Gastrocnemius medialis (tissue), 4 donors: ENCODE measurements around the gene PLEKHA3. TPM values are rescaled to one million over a fixed set of nuclear protein-coding genes. Genes with fewer than 3 reads are reported as not detected.
A peak's percentile ranks its signal among the peaks of the same experiment; 100 is the strongest.

ENCODE experiments used
- ATAC-seq, 2 donors: fragments of 150-250 bp; one replicate each; pipeline ENCODE4 v1.9.1; 2016
- DNase-seq, 2 donors: peaks; one replicate each; pipeline ENCODE4 v3.0.0-alpha.2; 2019
- H3K27ac ChIP-seq, 4 donors: fragments of 200-600 bp; sonication (generic); 1 replicate in 1 of 4; 2 replicates in 3 of 4; pipeline ENCODE4 v1.5.1; 2016 to 2018; ENCODE audit warnings: mild to moderate bottlenecking in 2 of 4, moderate library complexity in 1 of 4
- H3K27me3 ChIP-seq, 3 donors: fragments of 200-600 bp; sonication (generic) in 2 of 3; 1 replicate in 1 of 3; 2 replicates in 2 of 3; pipeline versions ENCODE4 v1.5.1 to v1.6.0; 2016 to 2019; ENCODE audit warnings: mild to moderate bottlenecking in 1 of 3, moderate library complexity in 1 of 3
- H3K36me3 ChIP-seq, 2 donors: fragments of 200-600 bp; sonication (generic) in 1 of 2; one replicate each; pipeline ENCODE4 v1.5.1; 2017 to 2018
- H3K4me1 ChIP-seq, 2 donors: fragments of 200-600 bp; sonication (generic) in 1 of 2; one replicate each; pipeline ENCODE4 v1.5.1; 2016 to 2017; ENCODE audit warnings: mild to moderate bottlenecking in 2 of 2
- H3K4me3 ChIP-seq, 4 donors: fragments of 200-600 bp; sonication (generic) in 3 of 4; 1 replicate in 1 of 4; 2 replicates in 3 of 4; pipeline ENCODE4 v1.5.1; 2016 to 2019; ENCODE audit warnings: mild to moderate bottlenecking in 2 of 4
- H3K9me3 ChIP-seq, 3 donors: fragments of 200-600 bp; sonication (generic) in 2 of 3; 1 replicate in 1 of 3; 2 replicates in 2 of 3; pipeline ENCODE4 v1.5.1; 2016 to 2019
- POLR2A ChIP-seq, 2 donors: fragments of 450-650 bp; IDR thresholded peaks; one replicate each; pipeline ENCODE4 v1.6.1; 2017; ENCODE audit warnings: antibody characterized with exemption in 2 of 2, mild to moderate bottlenecking in 2 of 2, moderate library complexity in 2 of 2
- in situ Hi-C, 4 donors: fragments of 200-750 bp; cut with MboI; loops; one replicate each; pipeline versions ENCODE4 v1.15.0 to v1.8.0; 2017; ENCODE audit warnings: low sequenced_read_pairs in 4 of 4
- intact Hi-C: fragments of 100-400 bp; cut with DNase I; formaldehyde crosslinking; loops from one replicate; pipeline ENCODE4 v1.15.1; 2023; ENCODE audit warnings: low total_unique reads
- total RNA-seq, 4 donors: library from RNA; depleted of rRNA; stranded (reverse); fragments of >200 nt; gene quantifications; one replicate each; pipeline versions ENCODE4 v1.1.0 to v1.2.3, GENCODE V29; 2016
- TF ChIP-seq, protein P1 (sequence below), 5 experiments: fragments of 450-650 bp in 3 of 5; fragments of 200-600 bp in 2 of 5; sonication (generic) in 2 of 5; IDR thresholded peaks in 4 of 5; conservative IDR thresholded peaks in 1 of 5; 1 replicate in 4 of 5; 2 replicates in 1 of 5; pipeline ENCODE4 v1.5.1; 2016 to 2019; ENCODE audit warnings: antibody characterized with exemption in 5 of 5, mild to moderate bottlenecking in 3 of 5, moderate library complexity in 3 of 5

PLEKHA3 gene
- total RNA-seq, 4 donors from 2014 or later = 7.1 to 20.5 (median 11.6) TPM

DNA sequence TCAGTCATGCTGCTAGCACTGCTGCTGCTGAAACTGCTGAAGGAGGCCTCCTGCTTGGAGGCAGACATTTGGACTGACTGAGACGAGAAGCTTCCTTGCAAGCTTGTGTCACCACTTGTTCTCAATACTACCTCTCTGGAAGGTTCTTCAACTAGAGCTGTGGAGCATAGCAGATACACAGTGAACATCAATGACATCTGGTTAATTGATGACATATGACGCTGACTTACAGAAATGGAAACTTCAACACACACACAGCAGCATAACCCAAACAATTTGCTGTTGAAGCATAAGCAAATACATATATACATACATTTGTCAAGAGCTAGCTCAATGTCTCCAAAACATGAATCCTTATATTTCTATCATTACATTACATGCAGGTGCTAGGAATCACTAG, 47.3 kb downstream of the PLEKHA3 start:
- H3K4me3 ChIP-seq = no peak overlapping the region
- ATAC-seq (no peak), DNase-seq (no peak)
- TF ChIP-seq, protein P1, sequence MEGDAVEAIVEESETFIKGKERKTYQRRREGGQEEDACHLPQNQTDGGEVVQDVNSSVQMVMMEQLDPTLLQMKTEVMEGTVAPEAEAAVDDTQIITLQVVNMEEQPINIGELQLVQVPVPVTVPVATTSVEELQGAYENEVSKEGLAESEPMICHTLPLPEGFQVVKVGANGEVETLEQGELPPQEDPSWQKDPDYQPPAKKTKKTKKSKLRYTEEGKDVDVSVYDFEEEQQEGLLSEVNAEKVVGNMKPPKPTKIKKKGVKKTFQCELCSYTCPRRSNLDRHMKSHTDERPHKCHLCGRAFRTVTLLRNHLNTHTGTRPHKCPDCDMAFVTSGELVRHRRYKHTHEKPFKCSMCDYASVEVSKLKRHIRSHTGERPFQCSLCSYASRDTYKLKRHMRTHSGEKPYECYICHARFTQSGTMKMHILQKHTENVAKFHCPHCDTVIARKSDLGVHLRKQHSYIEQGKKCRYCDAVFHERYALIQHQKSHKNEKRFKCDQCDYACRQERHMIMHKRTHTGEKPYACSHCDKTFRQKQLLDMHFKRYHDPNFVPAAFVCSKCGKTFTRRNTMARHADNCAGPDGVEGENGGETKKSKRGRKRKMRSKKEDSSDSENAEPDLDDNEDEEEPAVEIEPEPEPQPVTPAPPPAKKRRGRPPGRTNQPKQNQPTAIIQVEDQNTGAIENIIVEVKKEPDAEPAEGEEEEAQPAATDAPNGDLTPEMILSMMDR (IDR thresholded peaks at IDR 0.05 in 4 of 5, conservative IDR thresholded peaks at IDR 0.05 in 1 of 5) = no peak
- TF ChIP-seq POLR2A (IDR thresholded peaks at IDR 0.05) = no peak
- H3K9me3 ChIP-seq = no peaks in the 10 kb centered on the region
- peaks cover 17 to 70% of the 10 kb centered on the region in 2 donors for H3K36me3 ChIP-seq
- intact Hi-C loops (no loop called here), in situ Hi-C loops (no loop called here)
- H3K4me1 ChIP-seq = peaks cover 3 to 5% of the 10 kb centered on the region in 2 donors
- H3K27ac ChIP-seq = peak overlapping the region; percentile 0 to 38 (median 17)
- H3K27me3 ChIP-seq = no peaks in the 10 kb centered on the region

GRCh38 chr2:178528647-178529046, 48.4 kb downstream of the PLEKHA3 start:
- ATAC-seq (no peak), DNase-seq (no peak)
- intact Hi-C loops (no loop called here), in situ Hi-C loops (no loop called here)
- Histone ChIP-seq H3K27me3 (no peaks in the 10 kb centered on the region), H3K4me3 (no peak overlapping the region), H3K9me3 (no peaks in the 10 kb centered on the region), H3K4me1 (peaks cover 3 to 5% of the 10 kb centered on the region in 2 donors), H3K36me3 (peaks cover 17 to 80% of the 10 kb centered on the region in 2 donors), H3K27ac (peak overlapping the region; percentile 1 to 49 (median 30))
- TF ChIP-seq, protein P1 (IDR thresholded peaks at IDR 0.05 in 4 of 5, conservative IDR thresholded peaks at IDR 0.05 in 1 of 5) = no peak
- TF ChIP-seq POLR2A (IDR thresholded peaks at IDR 0.05) = no peak

- Histone ChIP-seq H3K4me1 (peaks cover 0 to 5% of the 10 kb centered on the region in 2 donors), H3K27ac (peak overlapping the region in 3 of 4 donors; percentile 38 to 57 (median 54)), H3K4me3 (no peak overlapping the region), H3K27me3 (no peaks in the 10 kb centered on the region), H3K9me3 (no peaks in the 10 kb centered on the region), H3K36me3 (peaks cover 17 to 86% of the 10 kb centered on the region in 2 donors)
- ATAC-seq (no peak), DNase-seq (no peak)
- in situ Hi-C loops (no loop called here), intact Hi-C loops (no loop called here)
- no peak for TF ChIP-seq POLR2A (IDR thresholded peaks at IDR 0.05)
- TF ChIP-seq, protein P1 (IDR thresholded peaks at IDR 0.05 in 4 of 5, conservative IDR thresholded peaks at IDR 0.05 in 1 of 5) = no peak
These were observed 48.9 kb downstream of the PLEKHA3 start for GRCh38 chr2:178529194-178529593.

- H3K27ac ChIP-seq = peak overlapping the region; percentile 13 to 62 (median 56)
- in situ Hi-C loops (no loop called here), intact Hi-C loops (no loop called here)
- ATAC-seq (no peak), DNase-seq (no peak)
- no peaks in the 10 kb centered on the region for H3K27me3 ChIP-seq
- H3K4me1 ChIP-seq = peaks cover 0 to 11% of the 10 kb centered on the region in 2 donors
- no peak overlapping the region for H3K4me3 ChIP-seq
- no peaks in the 10 kb centered on the region for H3K9me3 ChIP-seq
- H3K36me3 ChIP-seq = peaks cover 17 to 95% of the 10 kb centered on the region in 2 donors
- TF ChIP-seq, protein P1 (IDR thresholded peaks at IDR 0.05 in 4 of 5, conservative IDR thresholded peaks at IDR 0.05 in 1 of 5) = no peak
- no peak for TF ChIP-seq POLR2A (IDR thresholded peaks at IDR 0.05)
These were observed 49.9 kb downstream of the PLEKHA3 start for GRCh38 chr2:178530131-178530530.

DNA sequence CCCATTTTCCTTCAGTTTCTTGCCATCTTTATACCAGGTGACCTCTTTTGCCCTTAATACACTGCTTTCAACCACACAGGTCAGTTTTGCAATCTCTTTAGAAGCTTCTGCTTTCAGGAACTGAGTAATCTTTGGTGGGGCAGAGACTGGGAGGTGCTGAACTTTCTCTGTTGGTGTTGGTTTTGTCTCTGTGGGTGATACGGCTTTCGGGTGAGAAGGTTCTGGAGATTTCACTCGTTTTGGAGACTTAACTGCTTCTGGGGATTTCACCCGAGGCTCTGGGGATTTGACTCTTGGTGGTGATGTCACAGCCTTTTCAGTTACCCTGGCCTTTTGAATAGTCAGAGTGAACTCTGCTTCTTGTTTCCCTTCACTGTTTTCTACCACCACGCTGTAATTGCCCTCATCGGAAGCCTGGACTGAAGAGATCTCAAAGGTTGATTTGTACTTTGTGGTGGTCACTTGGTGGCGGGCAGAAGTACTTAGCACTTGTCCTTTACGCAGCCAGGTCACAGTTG, 50.4 kb downstream of the PLEKHA3 start:
- DNase-seq (no peak), ATAC-seq (no peak)
- in situ Hi-C loops = no loop called here
- no peaks in the 10 kb centered on the region for H3K9me3 ChIP-seq
- H3K27ac ChIP-seq = peak overlapping the region; percentile 13 to 62 (median 56)
- no peak overlapping the region for H3K4me3 ChIP-seq
- TF ChIP-seq POLR2A (IDR thresholded peaks at IDR 0.05) = no peak
- TF ChIP-seq, protein P1 (IDR thresholded peaks at IDR 0.05 in 4 of 5, conservative IDR thresholded peaks at IDR 0.05 in 1 of 5) = no peak
- peaks cover 21 to 100% of the 10 kb centered on the region in 2 donors for H3K36me3 ChIP-seq
- H3K27me3 ChIP-seq = no peaks in the 10 kb centered on the region
- peaks cover 0 to 11% of the 10 kb centered on the region in 2 donors for H3K4me1 ChIP-seq
- intact Hi-C loops = no loop called here
